ENCODE measurements around the gene GABBR2. TPM values are rescaled to one million over a fixed set of nuclear protein-coding genes. Genes with fewer than 3 reads are reported as not detected.

The GABBR2 gene
- polyA plus RNA-seq, 4 donors = 0.09 to 1.4 (median 0.71) TPM; not detected in 1

- Histone ChIP-seq H3K4me1 (ENCODE audit: control insufficient read depth in 3 of 3, insufficient read depth in 2 of 3, low read depth in 1 of 3, low read length in 2 of 3) (peaks cover 0 to 18% (median 0%) of the 10 kb centered on the region in 3 donors), H3K27me3 (ENCODE audit: control insufficient read depth in 3 of 3, insufficient read depth in 3 of 3, low read length in 3 of 3) (peaks cover 20 to 60% (median 27%) of the 10 kb centered on the region in 3 donors), H3K27ac (ENCODE audit: low read depth in 1 of 3, low read length in 2 of 3) (no peak overlapping the region), H3K9me3 (ENCODE audit: control insufficient read depth in 2 of 2, insufficient read depth in 1 of 2, low read depth in 1 of 2, low read length in 1 of 2) (no peaks in the 10 kb centered on the region), H3K4me3 (ENCODE audit: low read depth in 1 of 3, low read length in 3 of 3) (no peak overlapping the region), H3K36me3 (ENCODE audit: control insufficient read depth in 3 of 3, insufficient read depth in 2 of 3, low read depth in 1 of 3, low read length in 3 of 3) (no peaks in the 10 kb centered on the region)
- no peak for FAIRE-seq
- peak; percentile 6 to 53 for DNase-seq
- WGBS, 3 donors = 63 to 65% (median 63%) methylated on average over 14 of the region's 14 CpGs
Measured at GRCh38 chr9:98709968-98710965, 1.5 kb upstream of the GABBR2 start.

- FAIRE-seq = no peak
- peak overlapping the region in 1 of 3 donors; percentile 39 for H3K4me3 ChIP-seq (ENCODE audit: low read depth in 1 of 3, low read length in 3 of 3)
- no peaks in the 10 kb centered on the region for H3K9me3 ChIP-seq (ENCODE audit: control insufficient read depth in 2 of 2, insufficient read depth in 1 of 2, low read depth in 1 of 2, low read length in 1 of 2)
- peak in 1 of 2 donors; percentile 40 for DNase-seq
- peaks cover 20 to 55% (median 28%) of the 10 kb centered on the region in 3 donors for H3K27me3 ChIP-seq (ENCODE audit: control insufficient read depth in 3 of 3, insufficient read depth in 3 of 3, low read length in 3 of 3)
- no peaks in the 10 kb centered on the region for H3K36me3 ChIP-seq (ENCODE audit: control insufficient read depth in 3 of 3, insufficient read depth in 2 of 3, low read depth in 1 of 3, low read length in 3 of 3)
- H3K4me1 ChIP-seq (ENCODE audit: control insufficient read depth in 3 of 3, insufficient read depth in 2 of 3, low read depth in 1 of 3, low read length in 2 of 3) = peaks cover 0 to 18% (median 0%) of the 10 kb centered on the region in 3 donors
- no peak overlapping the region for H3K27ac ChIP-seq (ENCODE audit: low read depth in 1 of 3, low read length in 2 of 3)
- 4 to 7% (median 5%) methylated on average over 34 to 89 of the region's 89 CpGs for whole genome bisulfite sequencing, 3 donors
Measured at GRCh38 chr9:98708103-98708932, 417 bp downstream of the GABBR2 start.

GRCh38 chr9:98707166-98708102 is 1.3 kb downstream of the GABBR2 start:
- peaks cover 20 to 55% (median 26%) of the 10 kb centered on the region in 3 donors for H3K27me3 ChIP-seq (ENCODE audit: control insufficient read depth in 3 of 3, insufficient read depth in 3 of 3, low read length in 3 of 3)
- H3K36me3 ChIP-seq (ENCODE audit: control insufficient read depth in 3 of 3, insufficient read depth in 2 of 3, low read depth in 1 of 3, low read length in 3 of 3) = no peaks in the 10 kb centered on the region
- no peaks in the 10 kb centered on the region for H3K9me3 ChIP-seq (ENCODE audit: control insufficient read depth in 2 of 2, insufficient read depth in 1 of 2, low read depth in 1 of 2, low read length in 1 of 2)
- H3K4me1 ChIP-seq (ENCODE audit: control insufficient read depth in 3 of 3, insufficient read depth in 2 of 3, low read depth in 1 of 3, low read length in 2 of 3) = peaks cover 0 to 18% (median 0%) of the 10 kb centered on the region in 3 donors
- FAIRE-seq (no peak), DNase-seq (peak; percentile 42 to 87)
- WGBS, 3 donors = 3 to 6% (median 6%) methylated on average over 79 of the region's 79 CpGs
- peak overlapping the region in 1 of 3 donors; percentile 10 for H3K4me3 ChIP-seq (ENCODE audit: low read depth in 1 of 3, low read length in 3 of 3)
- no peak overlapping the region for H3K27ac ChIP-seq (ENCODE audit: low read depth in 1 of 3, low read length in 2 of 3)

GRCh38 chr9:98706651-98707165 is 2.0 kb downstream of the GABBR2 start:
- FAIRE-seq (no peak), DNase-seq (no peak)
- H3K27me3 ChIP-seq (ENCODE audit: control insufficient read depth in 3 of 3, insufficient read depth in 3 of 3, low read length in 3 of 3) = peaks cover 20 to 48% (median 26%) of the 10 kb centered on the region in 3 donors
- H3K4me3 ChIP-seq (ENCODE audit: low read depth in 1 of 3, low read length in 3 of 3) = peak overlapping the region in 1 of 3 donors; percentile 10
- peaks cover 0 to 22% (median 0%) of the 10 kb centered on the region in 3 donors for H3K4me1 ChIP-seq (ENCODE audit: control insufficient read depth in 3 of 3, insufficient read depth in 2 of 3, low read depth in 1 of 3, low read length in 2 of 3)
- WGBS, 3 donors = 8 to 12% (median 11%) methylated on average over 15 of the region's 15 CpGs
- H3K9me3 ChIP-seq (ENCODE audit: control insufficient read depth in 2 of 2, insufficient read depth in 1 of 2, low read depth in 1 of 2, low read length in 1 of 2) = no peaks in the 10 kb centered on the region
- no peaks in the 10 kb centered on the region for H3K36me3 ChIP-seq (ENCODE audit: control insufficient read depth in 3 of 3, insufficient read depth in 2 of 3, low read depth in 1 of 3, low read length in 3 of 3)
- H3K27ac ChIP-seq (ENCODE audit: low read depth in 1 of 3, low read length in 2 of 3) = no peak overlapping the region

GRCh38 chr9:98702835-98703380 is 5.8 kb downstream of the GABBR2 start:
- Histone ChIP-seq H3K27me3 (ENCODE audit: control insufficient read depth in 3 of 3, insufficient read depth in 3 of 3, low read length in 3 of 3) (peaks cover 9 to 20% (median 13%) of the 10 kb centered on the region in 3 donors), H3K27ac (ENCODE audit: low read depth in 1 of 3, low read length in 2 of 3) (no peak overlapping the region), H3K4me3 (ENCODE audit: low read depth in 1 of 3, low read length in 3 of 3) (no peak overlapping the region), H3K4me1 (ENCODE audit: control insufficient read depth in 3 of 3, insufficient read depth in 2 of 3, low read depth in 1 of 3, low read length in 2 of 3) (peaks cover 0 to 16% (median 0%) of the 10 kb centered on the region in 3 donors), H3K9me3 (ENCODE audit: control insufficient read depth in 2 of 2, insufficient read depth in 1 of 2, low read depth in 1 of 2, low read length in 1 of 2) (peaks cover 0 to 11% of the 10 kb centered on the region in 2 donors), H3K36me3 (ENCODE audit: control insufficient read depth in 3 of 3, insufficient read depth in 2 of 3, low read depth in 1 of 3, low read length in 3 of 3) (no peaks in the 10 kb centered on the region)
- FAIRE-seq = no peak
- DNase-seq = peak in 1 of 2 donors; percentile 6
- 59 to 68% (median 63%) methylated on average over 2 of the region's 2 CpGs for whole genome bisulfite sequencing, 3 donors

- H3K9me3 ChIP-seq (ENCODE audit: control insufficient read depth in 2 of 2, insufficient read depth in 1 of 2, low read depth in 1 of 2, low read length in 1 of 2) = peaks cover 0 to 11% of the 10 kb centered on the region in 2 donors
- H3K27me3 ChIP-seq (ENCODE audit: control insufficient read depth in 3 of 3, insufficient read depth in 3 of 3, low read length in 3 of 3) = peaks cover 6 to 14% (median 10%) of the 10 kb centered on the region in 3 donors
- DNase-seq (peak; percentile 54 to 75), FAIRE-seq (no peak)
- H3K4me1 ChIP-seq (ENCODE audit: control insufficient read depth in 3 of 3, insufficient read depth in 2 of 3, low read depth in 1 of 3, low read length in 2 of 3) = peaks cover 0 to 11% (median 0%) of the 10 kb centered on the region in 3 donors
- H3K27ac ChIP-seq (ENCODE audit: low read depth in 1 of 3, low read length in 2 of 3) = no peak overlapping the region
- H3K4me3 ChIP-seq (ENCODE audit: low read depth in 1 of 3, low read length in 3 of 3) = no peak overlapping the region
- WGBS, 3 donors = 32 to 71% (median 59%) methylated on average over 8 of the region's 8 CpGs
- H3K36me3 ChIP-seq (ENCODE audit: control insufficient read depth in 3 of 3, insufficient read depth in 2 of 3, low read depth in 1 of 3, low read length in 3 of 3) = no peaks in the 10 kb centered on the region
Measured at GRCh38 chr9:98702340-98702739, 6.4 kb downstream of the GABBR2 start.

- peaks cover 0 to 6% (median 0%) of the 10 kb centered on the region in 3 donors for H3K4me1 ChIP-seq (ENCODE audit: control insufficient read depth in 3 of 3, insufficient read depth in 2 of 3, low read depth in 1 of 3, low read length in 2 of 3)
- 37 to 60% (median 59%) methylated on average over 7 of the region's 7 CpGs for WGBS, 3 donors
- peaks cover 0 to 11% of the 10 kb centered on the region in 2 donors for H3K9me3 ChIP-seq (ENCODE audit: control insufficient read depth in 2 of 2, insufficient read depth in 1 of 2, low read depth in 1 of 2, low read length in 1 of 2)
- FAIRE-seq = no peak
- H3K4me3 ChIP-seq (ENCODE audit: low read depth in 1 of 3, low read length in 3 of 3) = no peak overlapping the region
- H3K27ac ChIP-seq (ENCODE audit: low read depth in 1 of 3, low read length in 2 of 3) = no peak overlapping the region
- DNase-seq = peak; percentile 28 to 29
- no peaks in the 10 kb centered on the region for H3K36me3 ChIP-seq (ENCODE audit: control insufficient read depth in 3 of 3, insufficient read depth in 2 of 3, low read depth in 1 of 3, low read length in 3 of 3)
- peaks cover 0 to 6% (median 4%) of the 10 kb centered on the region in 3 donors for H3K27me3 ChIP-seq (ENCODE audit: control insufficient read depth in 3 of 3, insufficient read depth in 3 of 3, low read length in 3 of 3)
Measured at GRCh38 chr9:98701576-98701975, 7.2 kb downstream of the GABBR2 start.
